GM12878 (cell line): ENCODE results near the gene GRK5. TPM values are rescaled to one million over a fixed set of nuclear protein-coding genes. Genes with fewer than 3 reads are reported as not detected.

Source experiments
- ATAC-seq: fragments of 200-7000 bp; cut with Tn5 transposase; 3 replicates; pipeline ENCODE4 v1.9.1; 2020; ENCODE audit warnings: mild to moderate bottlenecking, moderate library complexity
- BruUV-seq: library from RNA; stranded (reverse); fragments of 400-500 nt; replicated peaks from 2 replicates; lab custom pipeline; 2021; lab: Mats Ljungman, UMichigan
- CTCF ChIA-PET: fragments of 300-600 bp; sonication (Branson Sonifier 250); formaldehyde crosslinking; extraction: SDS; loops from one replicate; lab custom pipeline; 2021; ENCODE audit warnings: inconsistent platforms; lab: Yijun Ruan, JAX
- POLR2A ChIA-PET: fragments of 350-600 bp; formaldehyde crosslinking; extraction: SDS; loops from one replicate; lab custom pipeline; 2021; ENCODE audit warnings: inconsistent platforms; lab: Charles Lee
- RAD21 ChIA-PET: fragments of 300-600 bp; sonication (Branson Sonifier 250); formaldehyde crosslinking; loops from one replicate; lab custom pipeline; 2023; ENCODE audit warnings: antibody characterized with exemption; ENCODE audit not compliant: unreplicated experiment; lab: Charles Lee
- SMC1A ChIA-PET: fragments of 300-600 bp; sonication (Branson Sonifier 250); formaldehyde crosslinking; loops from one replicate; lab custom pipeline; 2023; ENCODE audit not compliant: unreplicated experiment, uncharacterized antibody; lab: Charles Lee
- DNase-seq: peaks from one replicate; pipeline ENCODE4 v3.0.0-alpha.2; 2011; ENCODE audit warnings: low read depth, low spot score
- FAIRE-seq: peaks from 3 replicates; lab custom pipeline; 2011; peaks lifted over from hg19 to GRCh38; lab: Jason Lieb, UNC
- H2AFZ ChIP-seq: 2 replicates; pipeline ENCODE4 v1.6.0; 2011; ENCODE audit warnings: low read depth, low read length, control low read depth; ENCODE audit not compliant: control insufficient read depth
- H3K27ac ChIP-seq: 2 replicates; pipeline ENCODE4 v1.5.1; 2011; ENCODE audit warnings: control low read depth; ENCODE audit not compliant: control insufficient read depth, insufficient read depth
- H3K27me3 ChIP-seq, 2 experiments: replicated peaks in 1 of 2; 2 replicates each; pipeline versions ENCODE4 v1.6.0 to v1.6.1; 2011; ENCODE audit warnings: low read length in 1 of 2; ENCODE audit not compliant: control insufficient read depth in 2 of 2, insufficient read depth in 2 of 2
- H3K36me3 ChIP-seq, 2 experiments: 2 replicates each; pipeline ENCODE4 v1.5.1; 2011; ENCODE audit warnings: low read length in 1 of 2; ENCODE audit not compliant: control insufficient read depth in 2 of 2, insufficient read depth in 2 of 2
- H3K4me1 ChIP-seq: 2 replicates; pipeline ENCODE4 v1.6.1; 2011; ENCODE audit warnings: mild to moderate bottlenecking, low read length, moderate library complexity, mixed read lengths; ENCODE audit not compliant: control insufficient read depth, insufficient read depth
- H3K4me2 ChIP-seq: 2 replicates; pipeline ENCODE4 v1.6.0; 2011; ENCODE audit warnings: control low read depth; ENCODE audit not compliant: control insufficient read depth, insufficient read depth
- H3K4me3 ChIP-seq: fragments of 200-600 bp; sonication (generic); 2 replicates; pipeline ENCODE4 v1.5.1; 2016
- H3K79me2 ChIP-seq: 2 replicates; pipeline ENCODE4 v1.6.0; 2011; ENCODE audit warnings: low read length; ENCODE audit not compliant: control insufficient read depth, insufficient read depth
- H3K9ac ChIP-seq: 2 replicates; pipeline ENCODE4 v1.8.0; 2011; ENCODE audit warnings: low read length, control low read depth, mixed read lengths; ENCODE audit not compliant: control insufficient read depth, insufficient read depth
- H3K9me3 ChIP-seq: replicated peaks from 3 replicates; pipeline ENCODE4 v1.5.1; 2011; ENCODE audit warnings: mild to moderate bottlenecking, low read length; ENCODE audit not compliant: control insufficient read depth, insufficient read depth
- H4K20me1 ChIP-seq: 2 replicates; pipeline ENCODE4 v1.6.0; 2011; ENCODE audit not compliant: control insufficient read depth, insufficient read depth
- HCFC1 ChIP-seq: fragments of 150-350 bp; IDR thresholded peaks from 2 replicates; pipeline ENCODE4 v1.6.1; 2014; ENCODE audit warnings: low read length
- IRF3 ChIP-seq: fragments of 450-650 bp; IDR thresholded peaks from 2 replicates; pipeline ENCODE4 v1.6.1; 2014; ENCODE audit warnings: mild to moderate bottlenecking
- MYC ChIP-seq: IDR thresholded peaks from 2 replicates; pipeline ENCODE4 v1.6.1; 2011; ENCODE audit warnings: mild to moderate bottlenecking, low read length, moderate library complexity, inconsistent platforms; ENCODE audit not compliant: insufficient read depth, insufficient replicate concordance, insufficient read length, severe bottlenecking
- NFXL1 ChIP-seq: fragments of 450-650 bp; IDR thresholded peaks from 2 replicates; pipeline ENCODE4 v1.6.1; 2017; ENCODE audit warnings: antibody characterized with exemption, mild to moderate bottlenecking, borderline replicate concordance
- ZNF687 ChIP-seq: fragments of 450-650 bp; IDR thresholded peaks from 2 replicates; pipeline ENCODE4 v1.6.1; 2017; ENCODE audit warnings: mild to moderate bottlenecking, moderate library complexity
- WGBS: methylation state at CpG from one replicate; pipeline ENCODE4 v1.1.6; 2016; ENCODE audit warnings: low lambda C conversion rate; ENCODE audit not compliant: insufficient replicate concordance, insufficient coverage; ENCODE audit errors: missing lambda C conversion rate; 5-methylcytosine and 5-hydroxymethylcytosine counted together
- in situ Hi-C: fragments of 300-500 bp; cut with MboI; formaldehyde crosslinking; loops from 9 replicates; pipeline ENCODE4 v1.14.3; 2018; ENCODE audit warnings: mixed read lengths
- intact Hi-C: fragments of 100-400 bp; cut with micrococcal nuclease; formaldehyde crosslinking; loops from one replicate; pipeline ENCODE4 v1.14.2; 2022; ENCODE audit not compliant: unreplicated experiment
- polyA plus RNA-seq, 11 experiments: library from polyadenylated mRNA; depleted of rRNA in 4 of 11; unstranded in 6 of 11; stranded (reverse) in 5 of 11; fragments of >200 nt; fragmentation: Nextera tagmentation in 4 of 11; fragmentation: Illumina TruSeq in 1 of 11; extraction: Ambion mirVana in 4 of 11; extraction: Trizol in 1 of 11; gene quantifications; 1 replicate in 1 of 11; 2 replicates in 10 of 11; pipeline versions ENCODE4 v1.2.1 to v1.2.3, GENCODE V29; 2011 to 2016; ENCODE audit warnings: inconsistent platforms in 2 of 11, missing spikeins in 2 of 11, low read depth in 1 of 11
- total RNA-seq, 4 experiments: library from RNA; depleted of rRNA in 3 of 4; stranded (reverse); fragments of >200 nt in 3 of 4; fragmentation: Illumina TruSeq in 1 of 4; extraction: Trizol in 1 of 4; gene quantifications; 2 replicates each; pipeline versions ENCODE4 v1.2.1 to v1.2.3, GENCODE V29; 2013 to 2021

GRK5 gene
- total and polyA plus RNA-seq, 10 of the 15 experiments (the other 5 are each of a cell fraction or from before 2014, with no cell fraction given): 0.11 to 22.1 (median 10.0) TPM

- RAD21 ChIA-PET: no interaction called here
- H3K27me3 ChIP-seq: no peaks in the 10 kb centered on the region
- TF ChIP-seq ZNF687: no peak
- TF ChIP-seq IRF3: no peak
- TF ChIP-seq MYC: no peak
- no peak for TF ChIP-seq HCFC1
- no peak for TF ChIP-seq NFXL1
- TF ChIP-seq, all 136 proteins: peak for 0
- Histone ChIP-seq H2AFZ (no peak overlapping the region), H3K27ac (no peak overlapping the region), H3K4me2 (no peak overlapping the region), H4K20me1 (peaks cover 15% of the 10 kb centered on the region), H3K4me3 (no peak overlapping the region), H3K36me3 (no peaks in the 10 kb centered on the region; a peak in 1 of 4 replicates), H3K4me1 (peaks cover 36% of the 10 kb centered on the region), H3K9me3 (no peaks in the 10 kb centered on the region), H3K9ac (no peak overlapping the region), H3K79me2 (peaks cover 13% of the 10 kb centered on the region)
- 89% methylated on average over 11 of the region's 11 CpGs for WGBS
- BruUV-seq: no TSS peak
- ATAC-seq (no peak), FAIRE-seq (no peak), DNase-seq (no peak)
- in situ Hi-C loops (no loop called here), intact Hi-C loops (no loop called here)
- SMC1A ChIA-PET: interaction anchor here (1.0 kb wide), 1 partner anchor 9 kb away, joined by 4 read pairs; no protein-coding TSS in a partner anchor
- CTCF ChIA-PET: interaction anchor here (1.0 to 1.4 kb wide), 2 partner anchors 9 to 12 kb away, joined by 3 to 4 read pairs; no protein-coding TSS in a partner anchor
- POLR2A ChIA-PET: no interaction called here
Observed at GRCh38 chr10:119318411-119319160, 111.2 kb downstream of the GRK5 start.
